Glutamatergic neuron (in vitro differentiated cells): Measurements from ENCODE around the gene AGAP1. TPM values are rescaled to one million over a fixed set of nuclear protein-coding genes. Genes with fewer than 3 reads are reported as not detected.

Source experiments
- DNase-seq: peaks from one replicate; pipeline ENCODE4 v3.0.0; 2022
- H3K27ac Mint-ChIP-seq: one replicate; pipeline ENCODE4 v1.8.0; 2020; ENCODE audit warnings: mild to moderate bottlenecking, mixed read lengths, inconsistent platforms; ENCODE audit not compliant: unreplicated experiment
- H3K27me3 Mint-ChIP-seq: one replicate; pipeline ENCODE4 v1.8.0; 2020; ENCODE audit warnings: mild to moderate bottlenecking, moderate library complexity, mixed read lengths, inconsistent platforms; ENCODE audit not compliant: unreplicated experiment
- H3K36me3 Mint-ChIP-seq: one replicate; pipeline ENCODE4 v1.8.0; 2020; ENCODE audit warnings: mild to moderate bottlenecking, mixed read lengths, inconsistent platforms; ENCODE audit not compliant: unreplicated experiment
- H3K4me1 Mint-ChIP-seq: one replicate; pipeline ENCODE4 v1.8.0; 2020; ENCODE audit warnings: mild to moderate bottlenecking, low read depth, mixed read lengths, inconsistent platforms; ENCODE audit not compliant: unreplicated experiment
- H3K4me3 Mint-ChIP-seq: one replicate; pipeline ENCODE4 v1.8.0; 2020; ENCODE audit warnings: mild to moderate bottlenecking, mixed read lengths, inconsistent platforms; ENCODE audit not compliant: unreplicated experiment
- H3K9me3 Mint-ChIP-seq: one replicate; pipeline ENCODE4 v1.8.0; 2020; ENCODE audit warnings: mild to moderate bottlenecking, moderate library complexity, mixed read lengths, inconsistent platforms; ENCODE audit not compliant: unreplicated experiment
- CTCF ChIP-seq: fragments of 200-600 bp; sonication (generic); IDR thresholded peaks from one replicate; pipeline ENCODE4 v1.5.0; 2021; ENCODE audit not compliant: partially characterized antibody, unreplicated experiment
- total RNA-seq: library from RNA; stranded (reverse); fragmentation: NEBNext Ultra II Directional; extraction: Animal tissue kit (Norgen Biotek cat#: 25700); gene quantifications from one replicate; pipeline ENCODE4 v1.2.1, GENCODE V29; 2021; ENCODE audit not compliant: unreplicated experiment

AGAP1 gene
- total RNA-seq, 1 donor from 2014 or later: 153 TPM

GRCh38 chr2:236143811-236144210 is 650.0 kb downstream of the AGAP1 start:
- H3K9me3 Mint-ChIP-seq: peaks cover 11% of the 10 kb centered on the region
- no peak for DNase-seq
- no peak overlapping the region for H3K4me3 Mint-ChIP-seq
- no peaks in the 10 kb centered on the region for H3K36me3 Mint-ChIP-seq
- no peak overlapping the region for H3K27ac Mint-ChIP-seq
- peaks cover 9% of the 10 kb centered on the region for H3K27me3 Mint-ChIP-seq
- peaks cover 10% of the 10 kb centered on the region for H3K4me1 Mint-ChIP-seq
- TF ChIP-seq CTCF: no peak

DNA sequence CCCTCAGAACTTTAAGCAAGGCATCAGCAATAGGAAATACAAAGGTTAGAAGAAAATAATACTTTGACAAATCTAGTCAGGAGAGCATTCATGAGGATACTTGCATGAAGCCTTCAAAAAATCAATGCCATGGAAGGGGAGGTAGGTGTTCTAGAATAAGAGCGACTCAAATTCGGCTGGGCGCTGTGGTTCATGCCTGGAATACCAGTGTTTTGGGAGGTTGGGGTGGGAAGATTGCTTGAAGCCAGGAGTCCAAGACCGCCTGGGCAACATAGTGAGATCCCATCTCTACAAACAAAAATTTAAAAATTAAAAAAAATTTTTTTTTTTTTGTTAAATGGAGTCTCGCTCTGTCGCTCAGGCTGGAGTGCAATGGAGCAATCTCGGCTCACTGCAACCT is 652.6 kb downstream of the AGAP1 start:
- Mint-ChIP-seq H3K27ac (no peak overlapping the region), H3K4me1 (peaks cover 10% of the 10 kb centered on the region), H3K9me3 (peaks cover 21% of the 10 kb centered on the region), H3K27me3 (peaks cover 6% of the 10 kb centered on the region), H3K36me3 (peaks cover 4% of the 10 kb centered on the region), H3K4me3 (no peak overlapping the region)
- no peak for DNase-seq
- TF ChIP-seq CTCF: no peak

DNA sequence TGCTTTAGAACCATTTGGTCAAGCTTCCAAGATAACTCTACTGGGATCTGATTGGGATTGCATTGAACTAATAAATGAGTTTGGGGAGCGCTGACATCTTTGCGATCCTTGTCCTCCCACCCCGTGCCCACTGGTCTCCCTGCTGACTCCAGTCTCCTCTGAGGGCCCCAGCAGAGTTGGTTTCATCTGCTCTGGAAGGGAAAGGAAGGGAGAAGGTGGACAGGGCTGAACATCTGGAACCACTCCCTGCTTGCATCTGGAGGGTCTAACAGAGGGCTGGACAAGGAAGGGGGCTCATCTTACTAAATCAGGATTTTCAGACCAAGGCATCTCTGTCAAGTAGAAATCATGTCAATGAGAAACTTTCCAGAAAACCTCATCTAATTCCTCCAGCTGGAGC is 661.6 kb downstream of the AGAP1 start:
- TF ChIP-seq CTCF: no peak
- Mint-ChIP-seq H3K27me3 (peaks cover 10% of the 10 kb centered on the region), H3K4me3 (no peak overlapping the region), H3K9me3 (peaks cover 20% of the 10 kb centered on the region), H3K36me3 (peaks cover 18% of the 10 kb centered on the region), H3K27ac (no peak overlapping the region), H3K4me1 (peaks cover 2% of the 10 kb centered on the region)
- no peak for DNase-seq

- peaks cover 13% of the 10 kb centered on the region for H3K36me3 Mint-ChIP-seq
- H3K27ac Mint-ChIP-seq: no peak overlapping the region
- no peak for DNase-seq
- peaks cover 10% of the 10 kb centered on the region for H3K27me3 Mint-ChIP-seq
- no peak for TF ChIP-seq CTCF
- H3K9me3 Mint-ChIP-seq: peaks cover 14% of the 10 kb centered on the region
- H3K4me1 Mint-ChIP-seq: peaks cover 4% of the 10 kb centered on the region
- H3K4me3 Mint-ChIP-seq: no peak overlapping the region
Observed at GRCh38 chr2:236156095-236156859, 662.4 kb downstream of the AGAP1 start.

DNA sequence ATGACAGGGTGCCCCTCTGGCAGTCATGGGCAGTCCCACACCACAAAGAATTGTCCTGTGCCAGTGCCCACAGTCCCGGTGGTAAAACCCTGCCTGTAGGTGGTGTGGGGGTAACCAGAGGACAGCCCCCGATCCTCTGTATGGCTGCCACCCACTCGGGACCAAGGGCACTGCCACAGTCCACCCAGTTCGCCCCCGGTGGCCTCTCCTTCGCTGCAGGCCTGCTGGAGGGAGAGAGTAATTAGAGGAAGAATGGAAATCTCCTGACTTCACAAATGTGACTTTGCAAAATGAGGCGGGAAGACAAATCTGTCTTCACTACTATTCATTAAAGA is 663.0 kb downstream of the AGAP1 start:
- no peak for TF ChIP-seq CTCF
- Mint-ChIP-seq H3K4me3 (no peak overlapping the region), H3K27me3 (peaks cover 10% of the 10 kb centered on the region), H3K36me3 (peaks cover 13% of the 10 kb centered on the region), H3K27ac (no peak overlapping the region), H3K4me1 (peaks cover 8% of the 10 kb centered on the region), H3K9me3 (peaks cover 12% of the 10 kb centered on the region)
- no peak for DNase-seq
